Vagina (tissue), 2 donors: ENCODE measurements around the gene WNK2. TPM values are rescaled to one million over a fixed set of nuclear protein-coding genes. Genes with fewer than 3 reads are reported as not detected.

Experiments
- DNase-seq, 2 donors: peaks; one replicate each; pipeline ENCODE4 v3.0.0-alpha.2; 2017; ENCODE audit errors: extremely low spot score in 2 of 2
- H3K27ac ChIP-seq: fragments of 200-600 bp; sonication (generic); one replicate; pipeline ENCODE4 v1.5.1; 2019
- H3K27me3 ChIP-seq: fragments of 200-600 bp; sonication (generic); one replicate; pipeline ENCODE4 v1.5.1; 2019
- H3K36me3 ChIP-seq, 2 donors: fragments of 200-600 bp; sonication (generic); one replicate each; pipeline ENCODE4 v1.5.1; 2017 to 2019
- H3K4me1 ChIP-seq: fragments of 200-600 bp; sonication (generic); one replicate; pipeline ENCODE4 v1.5.1; 2019
- H3K4me3 ChIP-seq, 2 donors: fragments of 200-600 bp; sonication (generic); 1 replicate in 1 of 2; 2 replicates in 1 of 2; pipeline ENCODE4 v1.5.1; 2016 to 2019
- H3K9me3 ChIP-seq: fragments of 200-600 bp; sonication (generic); one replicate; pipeline ENCODE4 v1.5.1; 2019
- POLR2A ChIP-seq, 2 donors: fragments of 450-650 bp; IDR thresholded peaks; one replicate each; pipeline ENCODE4 v1.6.1; 2017; ENCODE audit warnings: antibody characterized with exemption in 2 of 2, mild to moderate bottlenecking in 2 of 2, moderate library complexity in 2 of 2
- POLR2AphosphoS5 ChIP-seq, 2 donors: sonication (generic); formaldehyde crosslinking; IDR thresholded peaks; one replicate each; pipeline ENCODE4 v1.9.0; 2017; ENCODE audit warnings: antibody characterized with exemption in 2 of 2, mild to moderate bottlenecking in 2 of 2, low read depth in 1 of 2; ENCODE audit not compliant: insufficient read depth in 1 of 2
- intact Hi-C: fragments of 100-400 bp; cut with DNase I; formaldehyde crosslinking; loops from one replicate; pipeline ENCODE4 v1.15.1; 2023
- total RNA-seq: library from RNA; depleted of rRNA; stranded (reverse); fragments of >200 nt; gene quantifications from one replicate; pipeline ENCODE4 v1.2.3, GENCODE V29; 2016
- TF ChIP-seq, protein P1 (sequence below), 3 experiments: fragments of 450-650 bp in 2 of 3; fragments of 200-600 bp in 1 of 3; sonication (generic) in 1 of 3; IDR thresholded peaks; one replicate each; pipeline ENCODE4 v1.5.1; 2017 to 2019; ENCODE audit warnings: antibody characterized with exemption in 3 of 3, mild to moderate bottlenecking in 2 of 3, moderate library complexity in 2 of 3

Gene WNK2
- total RNA-seq, 1 donor from 2014 or later = 24.8 TPM

DNA sequence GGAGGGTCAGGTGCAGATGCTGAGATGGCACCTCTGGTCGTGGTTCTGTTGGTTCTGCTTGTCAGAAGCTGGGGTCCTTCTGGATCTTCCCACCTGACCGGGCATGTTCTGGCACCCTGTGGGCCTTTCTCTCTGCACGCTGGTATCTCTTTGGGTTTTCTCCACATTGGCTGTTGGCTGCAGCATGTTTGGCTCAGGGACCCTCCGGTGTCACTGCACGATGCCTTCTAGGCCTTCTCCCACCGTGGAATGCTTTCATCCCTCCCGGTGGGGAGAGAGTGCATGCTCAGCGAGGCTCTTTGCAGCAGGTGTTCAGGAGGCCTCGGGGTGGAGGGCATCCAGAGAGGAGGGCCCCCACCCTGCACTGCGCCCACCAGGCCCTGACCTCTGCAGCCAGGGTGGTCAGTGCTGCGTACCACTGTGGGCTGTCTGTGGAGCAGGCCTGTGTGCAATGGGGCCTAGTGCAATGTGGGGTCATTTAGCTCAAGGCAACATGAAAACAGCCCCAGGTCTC lies 119.4 kb downstream of the WNK2 start:
- no peaks in the 10 kb centered on the region for H3K27me3 ChIP-seq
- no peak overlapping the region for H3K27ac ChIP-seq
- no peak for TF ChIP-seq POLR2A (IDR thresholded peaks at IDR 0.05)
- TF ChIP-seq POLR2AphosphoS5 (IDR thresholded peaks at IDR 0.05; ENCODE audit: insufficient read depth in 1 of 2, low read depth in 1 of 2) = no peak
- TF ChIP-seq, protein P1, sequence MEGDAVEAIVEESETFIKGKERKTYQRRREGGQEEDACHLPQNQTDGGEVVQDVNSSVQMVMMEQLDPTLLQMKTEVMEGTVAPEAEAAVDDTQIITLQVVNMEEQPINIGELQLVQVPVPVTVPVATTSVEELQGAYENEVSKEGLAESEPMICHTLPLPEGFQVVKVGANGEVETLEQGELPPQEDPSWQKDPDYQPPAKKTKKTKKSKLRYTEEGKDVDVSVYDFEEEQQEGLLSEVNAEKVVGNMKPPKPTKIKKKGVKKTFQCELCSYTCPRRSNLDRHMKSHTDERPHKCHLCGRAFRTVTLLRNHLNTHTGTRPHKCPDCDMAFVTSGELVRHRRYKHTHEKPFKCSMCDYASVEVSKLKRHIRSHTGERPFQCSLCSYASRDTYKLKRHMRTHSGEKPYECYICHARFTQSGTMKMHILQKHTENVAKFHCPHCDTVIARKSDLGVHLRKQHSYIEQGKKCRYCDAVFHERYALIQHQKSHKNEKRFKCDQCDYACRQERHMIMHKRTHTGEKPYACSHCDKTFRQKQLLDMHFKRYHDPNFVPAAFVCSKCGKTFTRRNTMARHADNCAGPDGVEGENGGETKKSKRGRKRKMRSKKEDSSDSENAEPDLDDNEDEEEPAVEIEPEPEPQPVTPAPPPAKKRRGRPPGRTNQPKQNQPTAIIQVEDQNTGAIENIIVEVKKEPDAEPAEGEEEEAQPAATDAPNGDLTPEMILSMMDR (IDR thresholded peaks at IDR 0.05) = no peak
- no peak overlapping the region for H3K4me3 ChIP-seq
- no peaks in the 10 kb centered on the region for H3K4me1 ChIP-seq
- peak; percentile 61 to 78 for DNase-seq
- H3K9me3 ChIP-seq = no peaks in the 10 kb centered on the region
- no peaks in the 10 kb centered on the region for H3K36me3 ChIP-seq
- intact Hi-C loops = no loop called here

DNA sequence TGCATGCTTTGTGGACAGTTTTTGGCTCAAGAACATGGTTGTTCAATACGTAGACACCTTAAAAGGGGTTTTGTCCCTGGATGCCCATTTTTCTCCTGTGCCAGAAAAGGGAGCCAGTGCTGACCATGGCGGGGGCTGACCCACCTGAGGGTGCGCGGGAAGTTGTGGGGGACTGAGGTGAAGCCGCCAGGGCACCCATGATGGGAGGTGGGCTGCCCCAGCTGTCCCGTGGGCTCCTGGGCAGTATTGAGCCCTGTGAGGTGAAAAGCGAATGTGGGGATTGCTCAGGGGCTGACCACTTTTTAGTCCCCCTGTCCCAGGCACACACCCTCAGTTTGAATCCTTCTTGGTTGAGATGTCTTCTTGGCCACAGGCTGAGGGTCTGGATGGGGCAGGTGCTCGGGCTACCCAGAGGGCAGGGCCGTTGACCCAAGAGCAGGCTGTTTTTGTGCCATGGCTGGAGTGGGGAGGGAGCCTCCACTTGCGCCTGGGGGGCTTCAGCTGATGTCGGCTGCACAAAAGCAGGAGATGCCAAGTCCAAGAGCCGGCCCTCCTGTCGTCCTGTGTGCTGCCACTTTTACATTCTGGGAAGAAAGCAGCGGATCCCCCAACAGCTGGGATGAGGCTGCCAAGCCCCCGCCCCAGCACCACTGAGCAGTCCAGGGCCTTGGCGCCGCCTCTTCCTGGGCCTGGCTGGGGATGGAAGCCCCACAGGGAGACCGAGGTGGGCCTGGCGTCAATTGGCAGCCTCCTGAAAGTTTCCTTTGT lies 120.1 kb downstream of the WNK2 start:
- H3K36me3 ChIP-seq = no peaks in the 10 kb centered on the region
- peak; percentile 86 to 90 for DNase-seq
- H3K4me1 ChIP-seq = no peaks in the 10 kb centered on the region
- H3K27me3 ChIP-seq = no peaks in the 10 kb centered on the region
- H3K4me3 ChIP-seq = no peak overlapping the region
- no peaks in the 10 kb centered on the region for H3K9me3 ChIP-seq
- TF ChIP-seq, protein P1 (IDR thresholded peaks at IDR 0.05) = no peak
- no peak for TF ChIP-seq POLR2A (IDR thresholded peaks at IDR 0.05)
- no peak for TF ChIP-seq POLR2AphosphoS5 (IDR thresholded peaks at IDR 0.05; ENCODE audit: insufficient read depth in 1 of 2, low read depth in 1 of 2)
- no peak overlapping the region for H3K27ac ChIP-seq
- intact Hi-C loops = no loop called here

DNA sequence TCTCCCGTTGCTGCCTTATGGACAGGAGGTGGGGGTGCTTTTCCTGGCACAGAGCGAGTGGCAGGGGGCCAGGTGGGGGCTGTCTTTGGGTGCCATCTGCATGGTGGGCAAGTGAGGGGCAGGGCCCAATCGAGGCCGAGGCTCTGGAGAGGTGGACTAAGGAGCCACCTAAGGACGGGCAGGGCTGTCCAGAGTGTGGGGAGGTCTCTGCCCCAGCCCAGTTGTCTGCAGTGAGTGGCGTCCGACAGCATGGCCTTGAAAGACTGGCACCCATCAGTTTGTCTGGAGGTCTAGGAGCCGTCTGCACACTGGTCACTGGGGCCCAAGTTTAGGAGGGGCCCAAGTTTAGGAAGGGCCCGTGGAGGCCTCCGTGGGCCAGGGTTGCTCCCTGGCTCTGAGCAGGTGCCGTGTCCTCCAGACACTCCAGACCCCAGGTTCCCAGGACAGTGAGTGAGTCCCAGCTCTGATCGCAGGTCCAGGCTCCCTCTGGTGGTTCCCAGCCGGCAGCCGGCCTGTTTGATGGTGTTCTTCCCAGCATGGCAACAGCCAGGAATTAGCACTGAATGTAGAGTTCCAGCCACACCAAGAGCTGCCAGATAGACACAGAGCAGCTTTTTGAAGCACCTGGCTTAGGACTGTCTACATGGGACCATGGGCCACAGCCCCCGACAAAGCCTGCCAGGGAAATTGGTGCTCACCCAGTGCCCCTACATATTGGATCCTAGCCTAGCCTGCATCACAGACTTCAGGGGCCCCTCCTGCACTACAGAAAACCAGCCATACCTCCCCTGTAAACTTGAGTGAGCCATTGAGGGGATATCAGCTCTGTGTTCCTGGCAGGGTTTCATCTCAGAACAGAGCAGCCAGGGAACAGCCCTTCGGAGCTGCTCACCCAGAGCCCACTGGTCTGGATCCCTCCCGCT lies 120.9 kb downstream of the WNK2 start:
- intact Hi-C loops = no loop called here
- Histone ChIP-seq H3K27ac (no peak overlapping the region), H3K36me3 (no peaks in the 10 kb centered on the region), H3K27me3 (no peaks in the 10 kb centered on the region), H3K4me1 (no peaks in the 10 kb centered on the region), H3K9me3 (no peaks in the 10 kb centered on the region), H3K4me3 (no peak overlapping the region)
- peak; percentile 78 to 81 for DNase-seq
- TF ChIP-seq POLR2AphosphoS5 (IDR thresholded peaks at IDR 0.05; ENCODE audit: insufficient read depth in 1 of 2, low read depth in 1 of 2) (no peak), POLR2A (IDR thresholded peaks at IDR 0.05) (no peak)
- TF ChIP-seq, protein P1 (IDR thresholded peaks at IDR 0.05) = peak in 2 of 3 experiments; percentile 45 to 47

DNA sequence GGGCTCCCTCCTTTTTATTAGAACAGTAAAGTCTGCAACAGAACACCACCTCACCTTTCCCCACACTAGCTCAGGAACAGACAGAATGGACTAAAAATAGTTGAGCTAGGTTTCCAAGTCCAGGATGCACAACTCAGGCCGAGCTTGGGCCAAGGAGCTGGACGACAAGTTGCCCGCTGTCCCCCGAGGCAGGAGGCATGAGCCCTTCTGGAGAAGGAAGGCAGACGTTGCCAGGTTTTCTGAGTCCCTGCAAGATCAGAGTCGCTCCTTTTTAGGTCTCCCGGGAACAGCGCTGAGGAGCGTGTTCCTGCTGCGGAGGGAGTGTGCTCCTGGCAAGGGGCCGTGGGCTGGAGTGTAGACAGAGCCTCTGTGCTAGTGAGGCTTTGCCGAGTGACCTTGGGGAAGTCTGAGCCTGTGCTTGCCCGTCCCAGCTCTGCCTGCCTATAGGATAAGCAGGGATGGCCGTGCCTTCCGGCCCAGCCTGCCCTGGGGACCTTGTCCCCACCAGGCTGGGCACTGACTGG lies 121.6 kb downstream of the WNK2 start:
- peak; percentile 49 to 71 for DNase-seq
- intact Hi-C loops = loop anchor here (2.0 kb wide), 1 partner anchor 147 kb away; no protein-coding TSS in a partner anchor

More for the DNA sequence above, 121.6 kb downstream of the WNK2 start:
- Histone ChIP-seq H3K9me3 (no peaks in the 10 kb centered on the region), H3K27ac (no peak overlapping the region), H3K4me3 (no peak overlapping the region), H3K27me3 (no peaks in the 10 kb centered on the region), H3K36me3 (no peaks in the 10 kb centered on the region), H3K4me1 (no peaks in the 10 kb centered on the region)
- TF ChIP-seq POLR2A (IDR thresholded peaks at IDR 0.05) = no peak
- TF ChIP-seq POLR2AphosphoS5 (IDR thresholded peaks at IDR 0.05; ENCODE audit: insufficient read depth in 1 of 2, low read depth in 1 of 2) = no peak
- TF ChIP-seq, protein P1 (IDR thresholded peaks at IDR 0.05) = no peak
